HG02759 (cell line): ENCODE results near the gene MAZ.

Source experiments
- ATAC-seq: cut with Tn5 transposase; IDR thresholded peaks from one replicate; pipeline ENCODE4 v1.9.1; 2021; ENCODE audit warnings: mild to moderate bottlenecking, moderate library complexity; ENCODE audit not compliant: unreplicated experiment

MAZ gene

GRCh38 chr16:29850998-29851397 lies 44.7 kb downstream of the MAZ start:
- no peak for ATAC-seq

- no peak for ATAC-seq
Measured at GRCh38 chr16:29852654-29853053, 46.3 kb downstream of the MAZ start.

- no peak for ATAC-seq
Measured at GRCh38 chr16:29854520-29855100, 48.3 kb downstream of the MAZ start.

GRCh38 chr16:29857133-29857760 lies 50.9 kb downstream of the MAZ start:
- ATAC-seq = no peak

- no peak for ATAC-seq
Measured at GRCh38 chr16:29858149-29858849, 52.0 kb downstream of the MAZ start.

GRCh38 chr16:29858974-29859373 lies 52.6 kb downstream of the MAZ start:
- no peak for ATAC-seq

- ATAC-seq = no peak
Measured at GRCh38 chr16:29860218-29860617, 53.9 kb downstream of the MAZ start.
